Measurements from ENCODE around the gene CCDC40. TPM values are rescaled to one million over a fixed set of nuclear protein-coding genes. Genes with fewer than 3 reads are reported as not detected.

Gene CCDC40
- total and polyA plus RNA-seq, 2 donors (not counting 1 experiment from before 2014, with no cell fraction given), result 0.63 to 3.2 TPM

- Histone ChIP-seq H3K4me1 (ENCODE audit: control insufficient read depth in 2 of 2, insufficient read depth in 2 of 2, low read length in 2 of 2) (peaks cover 5 to 10% of the 10 kb centered on the region in 2 donors), H2AFZ (ENCODE audit: insufficient read depth, low read depth, low read length, poor library complexity, severe bottlenecking) (no peak overlapping the region), H3K4me2 (replicated peaks; ENCODE audit: low read depth, low read length, poor library complexity, severe bottlenecking) (no peak overlapping the region), H3K4me3 (ENCODE audit: control extremely low read depth in 1 of 5, extremely low read depth in 1 of 5, insufficient read depth in 1 of 5, low read depth in 2 of 5, low read length in 4 of 5) (no peak overlapping the region), H3K27ac (ENCODE audit: low read length in 2 of 2) (no peak overlapping the region), H3K9ac (ENCODE audit: low read length) (no peak overlapping the region), H3K9me3 (ENCODE audit: control extremely low read depth in 1 of 3, control insufficient read depth in 2 of 3, insufficient read depth in 1 of 3, low read length in 2 of 3) (no peaks in the 10 kb centered on the region), H3K79me2 (ENCODE audit: control insufficient read depth, insufficient read depth, low read length) (no peaks in the 10 kb centered on the region), H3K27me3 (replicated peaks in 1 of 4; ENCODE audit: control extremely low read depth in 1 of 4, control insufficient read depth in 3 of 4, insufficient read depth in 4 of 4, low read length in 3 of 4) (no peaks in the 10 kb centered on the region), H4K20me1 (ENCODE audit: control insufficient read depth, insufficient read depth, low read length, poor library complexity, severe bottlenecking) (no peaks in the 10 kb centered on the region), H3K36me3 (replicated peaks in 1 of 2; ENCODE audit: control extremely low read depth in 1 of 2, control insufficient read depth in 1 of 2, extremely low read depth in 1 of 2, insufficient read depth in 2 of 2, low read length in 1 of 2) (no peaks in the 10 kb centered on the region)
- WGBS (ENCODE audit: insufficient coverage), result 92% methylated on average over 10 of the region's 10 CpGs
- H3K4me1 Mint-ChIP-seq, result peaks cover 12% of the 10 kb centered on the region
- CTCF ChIA-PET, result no interaction called here
- POLR2A ChIA-PET, result no interaction called here
- no peaks in the 10 kb centered on the region for H3K27me3 Mint-ChIP-seq
- DNase-seq, result no peak
- intact Hi-C loops (cut with micrococcal nuclease), result no loop called here
- ATAC-seq (ENCODE audit: low read depth), result no peak
- H3K9me3 Mint-ChIP-seq (ENCODE audit: insufficient read depth), result no peaks in the 10 kb centered on the region
- no peak overlapping the region for H3K4me3 Mint-ChIP-seq
- TF ChIP-seq EZH2 (IDR thresholded peaks at IDR 0.05; ENCODE audit: borderline replicate concordance, insufficient read depth, low read depth, low read length, poor library complexity, severe bottlenecking), result no peak
- no peak overlapping the region for H3K27ac Mint-ChIP-seq
These were observed 69.7 kb downstream of the CCDC40 start for GRCh38 chr17:80106176-80106575.

- Histone ChIP-seq H3K9ac (ENCODE audit: low read length) (no peak overlapping the region), H2AFZ (ENCODE audit: insufficient read depth, low read depth, low read length, poor library complexity, severe bottlenecking) (no peak overlapping the region), H3K9me3 (ENCODE audit: control extremely low read depth in 1 of 3, control insufficient read depth in 2 of 3, insufficient read depth in 1 of 3, low read length in 2 of 3) (no peaks in the 10 kb centered on the region), H3K79me2 (ENCODE audit: control insufficient read depth, insufficient read depth, low read length) (no peaks in the 10 kb centered on the region), H3K4me3 (ENCODE audit: control extremely low read depth in 1 of 5, extremely low read depth in 1 of 5, insufficient read depth in 1 of 5, low read depth in 2 of 5, low read length in 4 of 5) (no peak overlapping the region), H3K36me3 (replicated peaks in 1 of 2; ENCODE audit: control extremely low read depth in 1 of 2, control insufficient read depth in 1 of 2, extremely low read depth in 1 of 2, insufficient read depth in 2 of 2, low read length in 1 of 2) (no peaks in the 10 kb centered on the region), H3K4me2 (replicated peaks; ENCODE audit: low read depth, low read length, poor library complexity, severe bottlenecking) (no peak overlapping the region), H3K27ac (ENCODE audit: low read length in 2 of 2) (no peak overlapping the region), H4K20me1 (ENCODE audit: control insufficient read depth, insufficient read depth, low read length, poor library complexity, severe bottlenecking) (no peaks in the 10 kb centered on the region), H3K4me1 (ENCODE audit: control insufficient read depth in 2 of 2, insufficient read depth in 2 of 2, low read length in 2 of 2) (peaks cover 5 to 9% of the 10 kb centered on the region in 2 donors), H3K27me3 (replicated peaks in 1 of 4; ENCODE audit: control extremely low read depth in 1 of 4, control insufficient read depth in 3 of 4, insufficient read depth in 4 of 4, low read length in 3 of 4) (no peaks in the 10 kb centered on the region)
- no peak for TF ChIP-seq CTCF (IDR thresholded peaks at IDR 0.05)
- TF ChIP-seq EZH2 (IDR thresholded peaks at IDR 0.05; ENCODE audit: borderline replicate concordance, insufficient read depth, low read depth, low read length, poor library complexity, severe bottlenecking), result no peak
- Mint-ChIP-seq H3K27ac (no peak overlapping the region), H3K4me1 (peaks cover 16% of the 10 kb centered on the region), H3K9me3 (ENCODE audit: insufficient read depth) (no peaks in the 10 kb centered on the region), H3K4me3 (no peak overlapping the region), H3K27me3 (no peaks in the 10 kb centered on the region)
- ChIA-PET POLR2A (no interaction called here), CTCF (no interaction called here)
- DNase-seq (no peak), ATAC-seq (ENCODE audit: low read depth) (no peak)
- 91% methylated on average over 11 of the region's 12 CpGs for WGBS (ENCODE audit: insufficient coverage)
- intact Hi-C loops (cut with micrococcal nuclease), result no loop called here
These were observed 70.3 kb downstream of the CCDC40 start for GRCh38 chr17:80106751-80107150.

All from B cell (primary cell).